LNCAP (cell line): ENCODE results near the gene KIF3A.

Source experiments
- CTCF ChIP-seq: fragments of 450-650 bp; IDR thresholded peaks from 2 replicates; pipeline ENCODE4 v1.5.1; 2017; ENCODE audit warnings: mild to moderate bottlenecking

KIF3A gene

GRCh38 chr5:132763181-132764036 is 26.1 kb upstream of the KIF3A start:
- no peak for TF ChIP-seq CTCF

GRCh38 chr5:132762246-132763000 is 25.1 kb upstream of the KIF3A start:
- TF ChIP-seq CTCF = no peak

- no peak for TF ChIP-seq CTCF
Observed at GRCh38 chr5:132761321-132762240, 24.2 kb upstream of the KIF3A start.

DNA sequence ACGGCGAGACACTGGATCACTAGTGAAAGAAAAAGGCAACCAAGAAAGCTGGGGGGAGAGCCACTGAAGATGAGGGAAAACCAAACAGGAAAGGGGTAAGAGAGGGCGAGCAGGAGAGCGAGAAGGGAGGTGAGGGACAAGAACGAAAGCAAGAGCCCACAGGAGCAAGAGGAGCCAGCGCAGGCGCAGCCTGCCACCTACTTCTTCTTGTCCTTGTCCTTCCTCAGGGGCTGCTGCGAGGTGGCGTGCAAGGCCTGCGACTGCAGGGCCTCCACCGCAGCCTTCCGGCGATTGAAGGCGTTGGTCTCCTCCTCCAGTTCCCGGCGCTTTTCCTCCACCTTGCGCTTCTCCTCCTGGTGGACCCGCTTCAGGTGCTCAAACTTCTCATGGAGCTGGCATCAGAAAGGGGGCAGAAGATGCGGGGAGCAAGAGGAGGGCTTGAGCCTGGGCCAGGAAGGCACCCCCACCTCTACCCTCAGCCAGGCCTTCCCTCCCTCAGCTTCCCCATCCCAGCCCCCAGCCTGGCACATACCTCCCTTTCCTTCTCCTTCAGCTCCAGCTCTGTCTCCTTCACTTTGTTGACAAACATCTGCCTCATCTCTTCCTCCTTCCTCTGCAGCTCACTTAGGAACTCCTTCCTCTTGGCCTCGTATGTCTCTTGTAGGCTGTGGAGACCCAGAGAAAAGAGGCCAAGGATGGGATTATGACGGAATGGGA is 23.4 kb upstream of the KIF3A start:
- no peak for TF ChIP-seq CTCF

- TF ChIP-seq CTCF = no peak
Observed at GRCh38 chr5:132760049-132760420, 22.7 kb upstream of the KIF3A start.

GRCh38 chr5:132759114-132760048 is 22.0 kb upstream of the KIF3A start:
- TF ChIP-seq CTCF = no peak
